Smooth muscle cell of the brain vasculature (primary cell): ENCODE data around the gene FAM43B.

Source experiments
- DNase-seq: peaks from one replicate; pipeline ENCODE4 v3.0.0-alpha.2; 2012; ENCODE audit warnings: low read depth, low spot score

FAM43B gene

DNA sequence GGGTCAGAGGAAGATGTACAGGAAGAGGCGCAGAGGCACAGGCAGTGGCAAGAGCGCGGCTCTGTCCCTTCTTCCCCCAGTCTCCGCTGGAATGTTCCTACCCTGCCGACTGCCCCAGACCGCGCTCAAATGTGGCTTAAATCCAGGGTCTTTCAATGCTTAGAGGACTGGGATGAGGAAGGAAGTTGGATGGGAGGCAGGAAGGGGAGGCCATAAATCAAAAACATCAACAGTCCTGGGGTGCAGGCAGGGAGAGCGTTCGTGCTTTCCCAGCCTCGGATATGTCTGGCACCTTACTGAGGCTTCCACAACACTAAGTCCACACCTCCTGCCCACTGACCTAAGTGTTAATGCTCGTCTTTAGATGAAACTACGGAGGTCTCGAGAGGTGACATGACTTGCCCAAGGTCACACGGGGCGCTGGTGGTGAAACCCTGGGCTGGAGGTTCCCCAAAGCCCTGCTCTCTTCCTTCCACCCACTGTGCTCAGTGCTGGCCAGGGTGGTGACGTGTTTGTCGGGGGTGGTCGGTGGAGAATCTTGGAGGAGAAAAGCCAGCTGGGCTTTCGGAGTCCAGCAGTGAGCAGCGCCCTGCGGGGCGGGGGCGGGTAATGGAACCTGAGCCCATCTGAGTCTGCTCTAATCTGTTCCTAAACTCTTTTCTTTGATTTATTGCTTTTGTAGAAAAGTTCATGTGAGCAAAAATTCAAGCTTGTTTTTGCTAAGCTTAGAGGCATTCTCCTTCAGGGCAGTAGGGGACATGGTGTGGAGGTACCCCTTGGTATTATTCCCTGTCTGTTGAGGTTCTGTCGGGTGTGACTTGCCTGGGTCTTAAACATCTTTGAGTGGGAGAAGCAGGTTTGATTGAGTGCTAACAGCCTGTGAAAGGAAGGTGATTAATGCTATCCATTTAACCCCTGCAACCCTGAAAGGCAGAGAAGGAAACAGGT, 37.2 kb downstream of the FAM43B start:
- DNase-seq, result no peak

GRCh38 chr1:20590306-20590777, 38.0 kb downstream of the FAM43B start:
- no peak for DNase-seq

DNA sequence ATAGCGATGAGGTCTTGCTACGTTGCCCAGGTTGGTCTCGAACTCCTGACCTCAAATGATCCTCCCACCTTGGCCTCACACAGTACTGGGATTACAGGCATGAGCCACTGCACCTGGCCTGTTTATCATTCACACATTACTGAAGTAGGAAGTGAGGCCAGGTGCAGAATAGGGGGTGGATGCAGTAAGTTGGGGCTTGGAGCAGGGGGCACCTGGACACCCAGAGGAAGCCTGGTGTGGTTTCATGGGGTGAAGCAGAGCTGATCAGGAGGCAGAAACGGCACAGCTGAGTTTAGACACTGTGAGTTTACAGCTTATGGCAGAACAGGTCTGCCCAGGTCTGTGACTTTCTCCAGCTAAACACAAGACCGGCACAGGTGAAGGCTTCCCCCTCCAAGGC, 41.4 kb downstream of the FAM43B start:
- DNase-seq, result no peak

DNA sequence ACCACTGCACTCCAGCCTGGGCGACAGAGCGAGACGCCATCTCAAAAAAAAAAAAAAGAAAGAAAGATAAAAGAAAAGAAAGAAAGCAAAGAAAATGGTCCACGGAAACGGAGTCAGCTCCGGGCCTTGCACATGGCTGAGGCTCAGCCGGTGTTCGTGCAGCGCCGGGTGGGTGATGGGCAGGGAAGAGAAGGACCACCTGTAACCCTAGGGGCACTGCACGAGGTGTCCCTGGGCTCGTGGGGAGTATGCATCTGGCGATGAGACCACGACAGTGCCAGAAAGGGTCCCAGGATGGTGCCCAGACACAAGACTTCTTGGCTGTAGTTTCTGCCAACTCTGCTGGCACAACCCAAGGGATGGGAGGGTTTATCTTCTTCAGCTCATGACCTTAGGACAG, 42.4 kb downstream of the FAM43B start:
- DNase-seq, result no peak

DNA sequence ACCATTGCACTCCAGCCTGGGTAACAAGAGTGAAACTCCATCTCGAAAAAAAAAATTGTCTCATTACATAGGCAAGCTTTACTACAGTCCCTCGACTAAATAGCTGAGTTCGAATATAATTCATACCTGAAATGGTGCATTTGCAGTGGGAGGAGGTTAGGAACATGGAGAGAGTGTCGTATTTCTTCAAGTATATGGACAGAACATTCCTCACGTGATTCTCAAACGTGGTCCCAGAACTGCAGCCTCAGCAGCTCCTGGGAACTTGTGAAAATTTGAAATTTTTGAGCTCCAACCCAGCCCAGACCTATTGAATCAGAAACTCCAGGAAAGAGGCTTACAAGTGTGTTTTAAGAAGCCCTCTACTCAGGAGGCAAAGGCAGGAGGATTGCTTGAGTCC, 43.7 kb downstream of the FAM43B start:
- no peak for DNase-seq

DNA sequence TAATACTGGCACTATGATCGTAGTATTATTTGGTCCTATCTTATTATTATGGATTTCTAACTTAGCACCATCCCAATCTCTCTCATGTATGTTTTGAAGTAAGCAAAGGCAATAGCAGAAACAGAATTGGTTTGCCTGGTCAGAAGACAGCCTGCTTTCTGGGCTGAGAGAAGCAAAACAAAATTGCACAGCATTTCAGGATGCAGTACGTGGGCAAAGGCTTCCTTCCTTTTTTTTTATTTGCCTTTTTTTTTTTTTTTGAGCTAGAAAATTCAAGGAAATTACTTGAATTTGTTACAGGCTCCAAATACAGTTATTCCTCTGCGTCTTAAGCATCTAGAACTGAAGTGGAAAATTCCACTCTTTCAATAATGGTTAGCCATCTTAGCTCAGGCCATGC, 45.3 kb downstream of the FAM43B start:
- DNase-seq, result no peak

- no peak for DNase-seq
Observed at GRCh38 chr1:20600156-20600555, 47.8 kb downstream of the FAM43B start.

- DNase-seq, result no peak
Observed at GRCh38 chr1:20601129-20601825, 48.9 kb downstream of the FAM43B start.

DNA sequence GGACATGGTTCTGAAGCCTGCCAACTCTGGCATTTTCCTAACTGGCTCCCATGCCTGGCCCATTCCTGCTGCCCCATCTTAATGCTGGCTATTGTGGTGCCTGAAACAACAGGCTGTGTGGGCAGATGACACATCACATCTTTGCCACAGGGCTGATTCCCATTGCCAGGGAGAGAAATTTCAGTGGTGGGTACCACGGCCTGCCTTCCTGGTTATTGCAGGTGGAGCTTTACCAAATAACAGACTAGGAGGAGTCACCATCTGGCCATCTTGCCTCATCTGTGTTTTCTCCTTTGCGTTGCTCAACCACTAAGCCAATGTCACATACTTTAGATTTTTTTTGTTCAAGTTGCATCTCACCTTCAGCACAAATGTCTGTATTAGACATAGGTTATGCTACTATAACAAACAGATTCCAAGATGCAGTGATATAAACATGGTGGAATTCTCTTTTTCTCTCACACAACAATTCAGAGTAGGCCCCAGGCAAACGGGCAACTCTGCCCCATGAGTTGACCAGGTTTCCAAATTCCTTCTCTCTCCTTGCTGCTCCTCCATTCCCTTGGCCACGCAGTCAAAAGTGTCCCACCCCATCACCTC, 50.6 kb downstream of the FAM43B start:
- DNase-seq, result no peak

DNA sequence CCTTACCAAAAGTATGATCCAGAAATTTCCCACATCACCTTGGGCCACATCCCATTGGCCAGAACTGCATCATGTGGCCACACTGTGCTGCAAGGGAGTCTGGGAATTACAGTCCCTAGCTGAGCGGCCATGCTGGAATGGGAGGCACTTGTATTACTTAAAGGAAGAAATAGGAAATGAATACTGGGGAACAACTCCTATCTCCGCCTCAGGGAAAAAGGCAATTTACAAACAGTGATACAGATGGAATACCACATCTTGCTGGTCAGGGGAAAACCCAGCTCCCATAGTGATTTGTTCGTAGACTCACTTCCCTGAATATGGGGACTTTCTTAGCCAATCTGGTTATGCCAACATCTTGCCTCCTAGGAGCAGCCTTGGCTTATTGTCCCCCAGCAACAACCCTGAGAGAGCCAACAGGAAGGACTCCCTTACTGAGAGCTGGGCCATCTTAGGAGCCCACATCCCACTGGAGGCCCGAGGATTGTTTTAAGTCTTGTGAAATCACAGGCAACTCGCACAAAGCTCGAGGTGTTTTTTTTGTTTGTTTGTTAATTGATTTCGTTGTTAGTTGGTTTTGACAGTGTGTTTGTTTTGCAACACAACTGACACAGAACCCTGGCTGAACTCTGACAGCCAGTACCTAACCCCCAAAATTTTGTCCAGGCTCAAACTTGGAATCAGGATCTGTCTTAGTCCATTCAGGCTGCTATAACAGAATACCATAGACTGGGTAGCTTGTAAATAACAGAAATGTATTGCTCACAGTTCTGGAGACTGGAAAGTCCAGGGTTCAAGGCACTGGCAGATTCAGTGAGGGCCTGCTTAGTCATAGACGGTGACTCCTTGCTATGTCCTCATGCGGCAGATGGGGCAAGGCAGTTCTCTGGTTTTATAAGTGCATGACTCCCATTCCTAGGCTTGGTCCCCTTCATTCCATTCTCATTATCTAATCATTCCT, 51.4 kb downstream of the FAM43B start:
- DNase-seq, result no peak
